DMS 273 (cell line): ENCODE data around the gene EXOC5.
"Not testable (repeated sequence)": the region's sequence is repeated elsewhere in the genome, so short reads cannot be mapped to it uniquely, and the experiment has no call there.

ENCODE experiments used
- DNase-seq: peaks from one replicate; lab custom pipeline; 2025; ENCODE audit not compliant: unreplicated experiment; lab: John Stamatoyannopoulos, UW

Gene EXOC5

DNA sequence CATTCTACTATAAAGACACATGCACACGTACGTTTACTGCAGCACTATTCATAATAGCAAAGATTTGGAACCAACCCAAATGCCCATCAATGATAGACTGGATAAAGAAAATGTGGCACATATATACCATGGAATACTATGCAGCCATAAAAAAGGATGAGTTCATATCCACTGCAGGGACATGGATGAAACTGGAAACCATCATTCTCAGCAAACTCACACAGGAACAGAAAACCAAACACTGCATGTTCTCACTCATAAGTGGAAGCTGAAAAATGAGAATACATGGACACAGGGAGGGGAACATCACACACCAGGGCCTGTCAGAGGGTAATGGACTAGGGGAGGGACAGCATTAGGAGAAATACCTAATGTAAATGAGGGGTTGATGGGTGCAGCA, 10.5 kb downstream of the EXOC5 start:
- not testable (repeated sequence) for DNase-seq

DNA sequence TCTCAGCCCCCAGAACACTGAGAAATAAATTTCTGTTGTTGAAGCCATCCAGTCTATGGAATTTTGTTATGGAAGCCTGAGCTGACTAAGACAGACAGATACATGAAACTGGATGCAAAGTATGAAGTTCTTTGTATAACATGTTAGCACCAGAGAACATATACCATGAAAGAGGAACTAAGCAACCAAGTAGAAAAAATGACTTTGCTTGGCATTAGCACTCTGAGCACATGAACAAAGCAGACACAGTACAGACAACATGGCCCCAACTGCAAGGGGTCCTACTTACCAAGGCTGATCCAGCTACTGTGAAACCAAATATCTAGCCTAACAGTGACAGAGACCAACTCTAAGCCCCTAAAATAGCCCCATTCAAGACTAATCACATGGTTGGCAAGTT, 13.8 kb downstream of the EXOC5 start:
- no peak for DNase-seq

DNA sequence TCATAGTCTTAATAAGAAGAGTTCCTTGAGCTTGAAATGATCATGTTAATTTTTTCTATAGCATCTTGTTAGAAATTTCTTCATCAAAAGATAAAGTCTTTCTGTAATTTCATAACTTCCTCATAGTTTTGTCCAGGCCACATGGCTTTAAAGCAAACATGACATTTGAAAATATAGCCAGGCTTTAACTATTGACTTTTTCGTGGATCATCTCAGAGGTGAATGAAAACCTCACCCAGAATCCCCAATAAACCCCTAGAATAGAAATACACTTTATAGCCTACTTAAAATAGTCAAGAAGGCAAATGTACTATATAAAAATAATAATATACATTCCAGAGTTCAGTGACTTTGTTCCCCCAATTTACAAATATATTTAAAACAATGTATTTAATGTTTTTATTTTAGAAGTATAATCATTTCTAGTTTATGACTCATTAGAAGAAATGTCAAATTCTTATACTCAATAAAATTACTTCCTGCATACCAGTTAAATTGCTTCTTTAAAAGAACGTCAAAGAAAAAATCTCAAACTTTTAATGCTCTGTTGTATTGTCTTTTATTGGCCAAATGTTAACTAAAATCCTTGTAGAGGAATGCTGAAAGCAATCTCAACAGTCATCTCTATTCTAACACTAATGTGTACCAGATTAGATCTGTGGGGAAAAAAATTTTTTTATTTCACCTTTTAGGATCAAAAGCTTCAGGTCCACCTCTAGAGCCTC, 21.6 kb downstream of the EXOC5 start:
- no peak for DNase-seq

DNA sequence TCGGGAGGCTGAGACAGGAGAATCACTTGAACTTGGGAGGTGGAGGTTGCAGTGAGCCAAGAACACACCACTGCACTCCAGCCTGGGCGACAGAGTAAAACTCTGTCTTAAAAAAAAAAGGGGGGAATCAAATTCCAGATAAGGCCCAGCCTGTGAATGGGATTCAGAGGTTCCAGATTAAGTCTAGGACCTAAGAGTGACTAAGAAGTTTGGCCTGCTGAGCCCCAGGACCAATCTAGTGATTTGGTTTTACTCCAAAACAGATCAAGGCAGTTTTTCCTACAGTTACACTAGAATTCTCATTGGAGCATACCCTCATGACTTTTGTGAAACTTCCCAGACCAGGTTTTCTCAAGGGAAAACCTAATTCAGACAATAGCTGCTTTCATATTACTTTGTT, 22.8 kb downstream of the EXOC5 start:
- no peak for DNase-seq

DNA sequence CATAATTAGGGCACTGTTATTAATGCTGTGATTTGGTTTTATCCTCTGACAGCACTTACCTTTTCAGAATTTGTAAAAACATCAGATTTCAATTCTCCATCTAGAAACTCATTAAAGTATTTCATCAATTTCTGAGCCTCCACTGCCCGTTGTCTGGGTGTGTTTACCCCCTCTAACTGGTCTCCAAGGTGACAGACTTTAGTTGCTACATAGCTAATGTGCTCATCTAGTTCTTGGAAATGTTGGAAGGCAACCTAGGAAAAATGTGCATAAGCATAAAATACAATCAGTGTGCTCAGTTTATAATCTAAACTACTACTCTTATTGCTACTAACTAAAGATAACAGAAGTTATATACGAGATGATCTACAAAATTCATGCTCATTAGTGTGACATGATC, 24.6 kb downstream of the EXOC5 start:
- DNase-seq, result no peak

DNA sequence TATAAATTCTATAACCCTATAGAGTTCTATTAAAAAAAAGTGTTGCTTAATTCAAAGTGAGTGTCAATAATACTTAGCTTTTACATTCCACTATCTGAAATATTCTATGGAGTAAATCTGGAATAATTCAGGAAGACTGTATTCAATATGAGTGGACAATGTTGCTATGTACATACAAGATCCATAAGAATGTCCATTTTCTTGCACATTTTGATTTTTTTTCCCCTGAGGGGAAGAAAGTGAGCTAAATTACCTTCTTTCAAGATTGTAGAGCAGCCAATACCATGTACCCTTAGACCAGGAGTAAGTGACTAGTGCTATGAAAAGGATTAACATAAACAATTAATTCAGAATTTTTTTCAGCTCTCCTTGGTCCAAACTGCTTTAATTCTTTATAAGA, 25.4 kb downstream of the EXOC5 start:
- DNase-seq, result no peak

DNA sequence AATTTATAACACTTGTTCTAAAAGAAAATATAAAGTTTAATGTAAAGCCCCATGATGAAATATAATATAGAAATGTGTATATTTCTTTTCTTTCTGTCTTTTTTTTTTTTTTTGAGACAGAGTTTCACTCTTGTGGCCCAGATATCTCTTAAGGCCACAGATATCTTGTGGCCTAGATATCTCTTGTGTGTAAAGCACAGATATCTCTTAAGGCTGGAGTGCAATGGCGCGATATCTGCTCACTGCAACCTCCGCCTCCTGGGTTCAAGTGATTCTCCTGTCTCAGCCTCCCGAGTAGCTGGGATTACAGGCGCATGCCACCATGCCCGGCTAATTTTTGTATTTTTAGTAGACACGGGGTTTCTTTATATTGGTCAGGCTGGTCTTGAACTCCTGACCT, 28.6 kb downstream of the EXOC5 start:
- not testable (repeated sequence) for DNase-seq

DNA sequence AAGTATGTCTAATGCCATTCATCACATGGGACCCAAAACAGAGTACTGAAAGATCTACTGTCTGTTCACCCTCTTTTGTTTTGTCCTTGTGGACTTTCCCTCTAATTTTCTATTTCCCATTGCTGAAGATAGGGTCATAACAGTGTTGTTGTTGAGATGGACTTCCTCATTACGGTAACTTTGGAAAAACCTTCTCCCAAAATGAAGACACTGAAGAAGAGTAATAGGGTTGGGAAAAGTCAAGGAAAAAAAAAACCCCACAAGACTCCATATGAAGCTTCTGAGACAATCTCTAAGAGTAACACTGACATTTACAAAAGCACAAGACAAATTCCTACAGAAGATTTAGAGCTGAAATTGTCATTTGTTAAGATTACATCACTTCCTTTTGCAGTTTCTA, 36.7 kb downstream of the EXOC5 start:
- DNase-seq, result no peak

DNA sequence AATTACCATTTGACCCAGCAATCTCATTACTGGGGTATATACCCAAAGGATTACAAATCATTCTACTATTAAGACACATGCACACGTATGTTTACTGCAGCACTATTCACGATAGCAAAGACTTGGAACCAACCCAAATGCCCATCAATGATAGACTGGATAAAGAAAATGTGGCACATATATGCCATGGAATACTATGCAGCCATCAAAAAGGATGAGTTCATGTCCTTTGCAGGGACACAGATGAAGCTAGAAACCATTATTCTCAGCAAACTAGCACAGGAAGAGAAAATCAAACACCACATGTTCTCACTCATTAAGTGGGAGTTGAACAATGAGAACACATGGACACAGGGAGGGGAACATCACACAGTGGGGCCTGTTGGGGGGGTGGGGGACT, 40.4 kb downstream of the EXOC5 start:
- DNase-seq, result not testable (repeated sequence)

DNA sequence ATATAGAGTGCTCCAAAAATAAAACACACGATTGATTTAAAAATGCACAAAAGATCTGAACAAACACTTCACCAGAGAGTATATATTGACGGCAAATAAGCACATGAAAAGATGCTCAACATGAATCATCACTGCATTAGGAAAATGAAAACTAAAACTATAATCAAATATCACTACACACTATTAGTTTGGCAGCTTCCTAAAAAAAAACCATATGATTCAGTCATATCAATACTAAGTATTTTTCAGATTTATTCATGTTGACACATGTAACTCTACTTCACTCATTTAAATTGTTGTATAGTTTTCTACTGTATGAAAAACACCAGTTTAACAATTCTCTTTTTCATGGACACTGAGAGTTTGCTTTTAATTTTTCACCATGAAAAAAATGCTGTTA, 41.6 kb downstream of the EXOC5 start:
- DNase-seq, result no peak

DNA sequence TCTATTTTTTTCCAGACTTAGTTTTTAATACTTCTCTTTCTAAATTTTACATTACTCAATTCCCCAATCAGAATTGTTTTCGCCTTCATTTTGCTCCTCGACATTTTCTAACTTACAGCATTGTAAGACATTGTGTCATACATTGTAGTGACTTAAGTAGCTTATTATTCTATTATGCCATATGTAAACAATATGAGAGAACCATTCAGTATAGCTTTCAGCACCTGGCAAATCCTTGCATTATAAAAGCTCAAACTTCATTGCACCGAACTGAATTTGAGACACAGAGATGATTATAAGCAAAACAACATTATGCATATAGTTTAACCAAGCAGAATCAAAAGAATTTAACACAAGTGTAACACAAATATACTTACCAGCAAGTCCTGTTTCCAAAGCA, 46.8 kb downstream of the EXOC5 start:
- no peak for DNase-seq

DNA sequence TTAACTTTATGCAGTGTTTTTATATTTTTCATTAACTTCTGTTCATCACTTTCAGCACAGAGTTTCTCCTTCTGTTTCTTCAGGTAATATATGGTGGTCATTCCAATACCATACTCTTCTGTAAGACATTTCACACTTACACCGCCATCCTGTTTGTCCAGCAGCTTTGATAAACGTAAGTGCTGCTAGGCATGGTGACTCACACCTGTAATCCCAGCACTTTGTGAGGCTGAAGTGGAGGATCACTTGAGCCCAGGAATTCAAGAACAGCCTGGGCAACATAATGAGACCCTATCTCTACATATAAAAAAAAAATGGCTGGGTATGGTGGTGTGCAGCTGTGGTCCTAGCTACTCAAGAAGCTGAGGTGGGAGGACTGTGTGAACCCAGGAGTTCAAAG, 55.8 kb downstream of the EXOC5 start:
- no peak for DNase-seq

DNA sequence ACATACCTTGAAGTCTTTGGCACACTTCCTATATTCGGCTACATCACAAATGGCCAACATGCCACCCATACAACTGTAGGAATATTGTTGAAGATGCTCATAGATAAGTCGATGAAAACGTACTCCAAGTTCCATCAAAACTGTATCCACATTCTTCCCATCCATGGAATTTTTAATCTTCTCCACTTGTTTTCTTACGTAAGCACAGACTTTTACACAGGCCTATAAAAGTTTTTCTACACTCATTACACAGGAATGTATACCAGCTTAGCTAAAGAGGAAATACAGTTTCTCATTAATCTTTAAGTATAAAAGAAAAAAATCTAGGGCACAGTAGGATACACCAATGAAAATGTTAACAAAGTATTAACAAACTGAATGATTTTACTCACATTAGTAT, 59.1 kb downstream of the EXOC5 start:
- no peak for DNase-seq

DNA sequence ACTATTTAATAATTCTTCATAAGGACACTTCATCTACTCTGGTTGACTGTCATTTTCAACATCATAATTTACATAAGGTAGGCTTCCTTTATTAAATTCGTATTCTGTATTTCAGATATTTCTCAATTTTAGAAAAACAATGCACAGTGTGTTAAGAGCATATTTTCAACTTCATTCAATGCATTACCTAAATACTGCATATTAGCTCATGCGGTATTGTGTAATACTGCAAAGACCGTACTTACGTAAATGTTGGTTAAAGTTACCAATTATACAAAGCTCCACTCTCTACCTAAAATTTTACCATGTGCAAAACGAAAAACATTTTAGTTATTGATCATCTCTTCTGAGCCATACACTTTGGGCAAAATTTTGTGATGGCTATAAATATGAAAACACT, 62.8 kb downstream of the EXOC5 start:
- no peak for DNase-seq

DNA sequence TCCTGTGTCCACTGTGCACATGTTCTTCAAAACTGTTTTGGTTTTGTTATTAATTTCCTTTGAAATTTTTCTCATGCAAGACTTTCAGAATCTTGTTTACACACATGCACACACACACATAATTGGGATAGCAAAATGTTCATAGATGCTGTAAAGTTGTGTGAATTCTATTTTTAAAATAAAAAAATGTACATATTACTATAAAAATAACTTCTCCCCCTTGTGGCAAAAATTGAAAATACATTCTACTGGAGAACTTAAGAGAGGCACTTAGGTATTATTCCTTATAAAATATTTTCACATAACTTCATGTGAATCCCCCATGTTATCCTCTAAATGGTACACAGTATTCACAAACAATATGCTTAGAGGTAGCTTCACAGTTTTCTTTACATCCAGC, 66.0 kb downstream of the EXOC5 start:
- DNase-seq, result peak; percentile 46

DNA sequence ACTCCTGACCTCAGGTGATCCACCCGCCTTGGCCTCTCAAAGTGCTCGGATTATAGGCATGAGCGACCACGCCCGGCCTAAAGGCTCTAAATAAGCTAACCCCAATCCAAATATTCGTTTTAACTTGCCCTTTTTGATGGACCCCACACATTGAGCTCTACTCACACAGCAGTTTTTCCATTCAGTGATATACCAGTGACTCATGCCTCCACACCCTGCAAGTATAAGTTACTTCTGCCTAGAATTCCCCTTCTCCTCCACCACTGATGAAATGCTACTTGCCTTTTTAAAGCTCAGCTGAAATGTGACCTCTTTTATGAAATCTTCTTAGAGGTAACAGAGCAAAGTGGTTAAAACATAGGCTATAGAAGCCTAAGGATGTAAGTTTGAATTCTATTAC, 68.8 kb downstream of the EXOC5 start:
- DNase-seq, result no peak

DNA sequence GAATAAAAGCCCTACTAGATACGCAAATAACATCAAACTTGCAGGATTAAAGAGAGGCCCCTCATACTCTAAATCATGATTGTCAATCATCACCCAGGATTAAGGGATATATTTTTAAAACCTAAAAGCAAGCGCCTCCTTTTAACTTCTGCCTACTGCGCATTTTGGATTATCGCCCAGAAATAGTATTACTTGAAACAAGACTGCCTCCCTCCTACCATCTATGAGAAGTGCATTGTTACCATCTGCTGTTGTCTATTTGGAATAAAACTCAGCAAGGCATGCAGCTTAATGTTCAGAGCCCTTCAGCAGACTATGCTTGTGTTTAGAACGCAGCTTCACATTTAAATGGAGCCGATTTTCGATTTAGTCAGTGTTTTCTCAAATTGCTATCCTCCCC, 79.6 kb downstream of the EXOC5 start:
- peak; percentile 85 for DNase-seq

DNA sequence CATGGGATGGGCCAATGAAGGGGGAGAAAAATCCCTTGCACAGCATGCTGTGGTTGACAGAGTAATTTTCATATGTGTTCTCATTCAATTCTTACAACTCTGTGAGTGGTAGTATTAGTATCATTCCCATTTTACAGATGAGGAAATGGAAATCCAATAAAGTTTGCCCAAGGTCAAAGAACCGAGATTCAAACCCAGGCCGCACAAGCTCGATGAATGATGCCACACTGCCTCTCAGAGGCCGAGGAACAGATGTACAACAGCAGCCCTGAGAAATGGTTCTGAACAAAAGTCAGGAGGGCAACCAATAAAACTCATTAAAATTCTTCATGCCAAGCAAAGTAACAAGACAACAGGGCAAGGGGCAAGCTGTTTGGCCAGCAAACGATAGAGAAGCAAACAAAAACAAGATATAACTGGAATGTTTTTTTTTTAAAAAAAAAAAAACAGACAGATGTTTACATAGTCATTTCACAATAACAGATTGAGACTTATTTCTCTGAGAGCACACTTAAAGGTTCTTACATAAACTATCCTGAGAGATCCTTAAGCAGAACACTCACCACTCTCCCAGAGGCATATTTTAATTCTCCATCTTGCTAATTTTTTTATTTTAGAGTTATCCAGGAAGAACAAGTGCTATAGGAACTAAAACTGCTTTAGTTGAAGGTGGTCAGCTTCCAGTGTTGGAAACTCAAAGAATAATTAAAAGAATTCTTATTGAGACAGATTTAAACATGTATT, 85.8 kb downstream of the EXOC5 start:
- DNase-seq, result peak; percentile 75

DNA sequence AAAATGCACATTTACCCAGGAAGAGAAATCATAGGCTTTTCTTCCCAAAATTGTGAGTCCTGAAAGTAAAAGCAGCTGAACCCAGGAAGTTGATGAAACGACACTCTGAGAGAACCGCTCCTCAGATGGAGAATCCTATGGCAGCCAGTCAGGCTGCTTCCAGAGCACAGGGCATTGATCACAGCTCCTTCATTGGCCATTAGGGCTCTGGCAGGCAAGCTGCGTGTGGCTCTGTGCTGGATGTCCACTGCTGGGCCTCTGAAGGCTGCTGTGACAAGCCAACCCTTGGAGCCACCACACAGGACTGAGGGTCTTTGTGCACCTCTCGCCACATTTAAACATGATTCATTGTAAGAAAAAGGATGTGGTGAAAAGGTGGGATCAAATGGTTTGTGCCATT, 89.4 kb downstream of the EXOC5 start:
- no peak for DNase-seq

DNA sequence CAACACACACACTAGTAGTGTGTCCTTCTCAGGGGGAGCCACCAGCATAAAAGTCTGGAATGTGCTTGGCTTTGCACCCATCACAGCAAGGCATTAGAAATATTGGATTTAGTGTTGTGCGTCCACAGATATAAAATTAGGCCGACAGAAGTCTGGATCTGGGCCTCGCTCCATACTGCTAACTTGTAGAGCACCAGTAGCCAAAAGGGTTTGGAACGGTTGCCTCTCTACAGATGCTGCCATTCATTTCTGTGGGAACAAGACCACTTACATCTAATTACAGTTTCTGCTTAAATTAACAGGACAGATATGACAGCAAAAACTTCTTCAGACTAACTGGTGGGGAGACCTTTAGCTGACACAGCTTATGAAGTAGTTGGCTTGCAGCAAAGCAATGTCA, 94.2 kb downstream of the EXOC5 start:
- DNase-seq, result no peak

DNA sequence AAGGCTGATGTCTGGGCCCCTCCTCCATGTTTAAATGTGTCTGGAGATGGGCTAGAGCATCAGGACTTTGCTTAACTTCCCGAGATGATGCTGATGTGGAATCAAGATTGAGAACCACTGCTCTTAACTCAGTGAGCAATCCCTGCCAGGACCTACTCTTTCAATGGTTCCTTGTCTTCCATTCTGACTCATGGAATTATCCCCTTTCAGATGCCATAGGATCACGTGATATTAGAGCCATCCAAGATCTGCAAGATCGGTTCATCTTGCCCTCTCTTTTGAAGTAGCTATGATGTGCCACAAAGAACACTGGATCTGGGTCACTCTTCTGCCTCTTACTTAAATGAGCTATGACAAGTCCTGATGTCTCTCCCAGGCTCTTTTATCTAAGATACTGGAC, 96.8 kb downstream of the EXOC5 start:
- DNase-seq, result no peak

DNA sequence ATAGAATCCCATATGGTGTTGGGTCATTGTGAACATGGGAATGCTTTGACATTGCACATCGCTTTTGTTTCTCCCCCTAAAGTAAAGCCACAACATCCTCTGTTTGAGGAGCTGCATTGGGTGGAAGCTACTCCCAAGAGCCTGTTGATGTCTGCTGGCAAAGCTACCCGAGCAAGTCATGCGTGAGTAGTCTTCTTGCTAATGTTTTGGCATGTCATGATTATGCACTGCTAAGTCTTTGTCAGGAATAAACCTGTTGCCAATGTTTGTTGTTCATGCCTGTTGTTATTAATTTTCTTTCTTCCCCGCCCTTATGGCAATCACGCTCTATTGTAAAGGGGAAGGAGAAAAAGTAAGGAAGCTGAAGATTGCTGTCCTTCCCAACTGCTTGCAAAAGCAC, 97.3 kb downstream of the EXOC5 start:
- no peak for DNase-seq

DNA sequence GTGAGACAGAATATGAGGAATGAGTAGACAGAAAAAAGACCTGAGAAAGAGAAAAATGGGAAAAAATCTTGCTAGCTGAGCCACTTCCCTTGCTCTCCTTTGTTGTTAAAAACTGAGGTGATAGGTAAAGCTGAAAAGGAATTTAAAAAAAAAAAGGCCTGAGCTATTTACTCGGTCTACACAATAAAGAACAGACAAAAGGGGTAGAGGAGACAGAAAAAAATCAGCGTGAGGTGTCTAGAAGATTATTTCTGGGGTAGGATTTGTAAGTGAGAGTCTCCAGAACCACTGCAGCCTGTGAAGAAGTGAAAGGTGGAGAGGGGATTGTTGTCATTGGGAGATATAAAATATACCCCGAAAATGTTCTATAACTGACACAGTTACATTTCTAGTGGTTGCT, 98.8 kb downstream of the EXOC5 start:
- no peak for DNase-seq
